GM12872 (cell line): ENCODE measurements around the gene CBLL2.

Experiments used
- CTCF ChIP-seq: IDR thresholded peaks from 3 replicates; pipeline ENCODE4 v1.5.1; 2011; ENCODE audit warnings: low read depth, mild to moderate bottlenecking, low read length, moderate library complexity; ENCODE audit not compliant: insufficient read depth

The CBLL2 gene

GRCh38 chrX:22272613-22273012 is at the start of gene CBLL2:
TSS of gene CBLL2 (plus strand) at chrX:22272913. CDS start at chrX:22272992, 79 bp downstream.
- TF ChIP-seq CTCF: no peak

- TF ChIP-seq CTCF: no peak
Observed at GRCh38 chrX:22234380-22234779, 38.3 kb upstream of the CBLL2 start.

- TF ChIP-seq CTCF: no peak
Observed at GRCh38 chrX:22237479-22237878, 35.2 kb upstream of the CBLL2 start.

- no peak for TF ChIP-seq CTCF
Observed at GRCh38 chrX:22246620-22247019, 26.1 kb upstream of the CBLL2 start.

- no peak for TF ChIP-seq CTCF
Observed at GRCh38 chrX:22247169-22247568, 25.5 kb upstream of the CBLL2 start.

- TF ChIP-seq CTCF: no peak
Observed at GRCh38 chrX:22248401-22248800, 24.3 kb upstream of the CBLL2 start.

- no peak for TF ChIP-seq CTCF
Observed at GRCh38 chrX:22249371-22249770, 23.3 kb upstream of the CBLL2 start.

- TF ChIP-seq CTCF: no peak
Observed at GRCh38 chrX:22268706-22269105, 4.0 kb upstream of the CBLL2 start.
